ENCODE data around the gene RGS12.

Gene RGS12

GRCh38 chr4:3247399-3248177 lies 45.2 kb upstream of the RGS12 start:
- H3K4me2 ChIP-seq (ENCODE audit: low read depth, low read length, poor library complexity, severe bottlenecking), result no peak overlapping the region
- no peaks in the 10 kb centered on the region for H3K36me3 ChIP-seq (ENCODE audit: low read length)
- no peaks in the 10 kb centered on the region for H3F3A ChIP-seq (ENCODE audit: insufficient read depth)
- H3K9ac ChIP-seq (ENCODE audit: low read length), result no peak overlapping the region
- H4K20me1 ChIP-seq (ENCODE audit: low read depth, low read length), result no peaks in the 10 kb centered on the region
- H3K9me2 ChIP-seq (replicated peaks; ENCODE audit: insufficient read depth, low read length), result no peaks in the 10 kb centered on the region
- H3K4me3 ChIP-seq (ENCODE audit: insufficient read depth, low read length, poor library complexity, severe bottlenecking), result no peak overlapping the region
- TF ChIP-seq EZH2phosphoT487 (conservative IDR thresholded peaks at IDR 0.05; ENCODE audit: low read length) (no peak), CTCF (IDR thresholded peaks at IDR 0.05; ENCODE audit: insufficient read depth, low read length, poor library complexity, severe bottlenecking) (no peak)
- no peak overlapping the region for H3K27ac ChIP-seq (ENCODE audit: low read depth, low read length)
- H3K9me3 ChIP-seq (ENCODE audit: insufficient read depth, low read length), result no peaks in the 10 kb centered on the region
- no peak overlapping the region for H2AFZ ChIP-seq (ENCODE audit: low read depth, low read length, severe bottlenecking)
- no peaks in the 10 kb centered on the region for H3K79me2 ChIP-seq (ENCODE audit: insufficient read depth, low read length)
- no peaks in the 10 kb centered on the region for H3K27me3 ChIP-seq (ENCODE audit: low read length)

- no peaks in the 10 kb centered on the region for H3K36me3 ChIP-seq (ENCODE audit: low read length)
- H4K20me1 ChIP-seq (ENCODE audit: low read depth, low read length), result no peaks in the 10 kb centered on the region
- H3K4me2 ChIP-seq (ENCODE audit: low read depth, low read length, poor library complexity, severe bottlenecking), result no peak overlapping the region
- no peak overlapping the region for H3K27ac ChIP-seq (ENCODE audit: low read depth, low read length)
- no peaks in the 10 kb centered on the region for H3K9me2 ChIP-seq (replicated peaks; ENCODE audit: insufficient read depth, low read length)
- no peak overlapping the region for H2AFZ ChIP-seq (ENCODE audit: low read depth, low read length, severe bottlenecking)
- H3K9ac ChIP-seq (ENCODE audit: low read length), result no peak overlapping the region
- H3K79me2 ChIP-seq (ENCODE audit: insufficient read depth, low read length), result no peaks in the 10 kb centered on the region
- no peak overlapping the region for H3K4me3 ChIP-seq (ENCODE audit: insufficient read depth, low read length, poor library complexity, severe bottlenecking)
- TF ChIP-seq EZH2phosphoT487 (conservative IDR thresholded peaks at IDR 0.05; ENCODE audit: low read length) (no peak), CTCF (IDR thresholded peaks at IDR 0.05; ENCODE audit: insufficient read depth, low read length, poor library complexity, severe bottlenecking) (no peak)
- H3K9me3 ChIP-seq (ENCODE audit: insufficient read depth, low read length), result no peaks in the 10 kb centered on the region
- H3F3A ChIP-seq (ENCODE audit: insufficient read depth), result no peaks in the 10 kb centered on the region
- H3K27me3 ChIP-seq (ENCODE audit: low read length), result no peaks in the 10 kb centered on the region
These were observed 44.7 kb upstream of the RGS12 start for GRCh38 chr4:3248178-3248480.

GRCh38 chr4:3248811-3249661 lies 43.8 kb upstream of the RGS12 start, which contains the start of gene MSANTD1:
MSANTD1 (plus strand) TSS chr4:3249159; CDS start chr4:3249223, 64 bp downstream.
- Histone ChIP-seq H3K27ac (ENCODE audit: low read depth, low read length) (no peak within 1 kb of the TSS), H3K4me2 (ENCODE audit: low read depth, low read length, poor library complexity, severe bottlenecking) (no peak within 1 kb of the TSS), H3K9ac (ENCODE audit: low read length) (no peak within 1 kb of the TSS), H3K27me3 (ENCODE audit: low read length) (no peaks in the 10 kb centered on the region), H3K79me2 (ENCODE audit: insufficient read depth, low read length) (no peaks in the 10 kb centered on the region), H3F3A (ENCODE audit: insufficient read depth) (no peaks in the 10 kb centered on the region), H3K9me3 (ENCODE audit: insufficient read depth, low read length) (no peaks in the 10 kb centered on the region), H3K4me3 (ENCODE audit: insufficient read depth, low read length, poor library complexity, severe bottlenecking) (no peak within 1 kb of the TSS), H3K36me3 (ENCODE audit: low read length) (no peaks in the 10 kb centered on the region), H3K9me2 (replicated peaks; ENCODE audit: insufficient read depth, low read length) (no peaks in the 10 kb centered on the region), H2AFZ (ENCODE audit: low read depth, low read length, severe bottlenecking) (no peak within 1 kb of the TSS), H4K20me1 (ENCODE audit: low read depth, low read length) (no peaks in the 10 kb centered on the region)
- TF ChIP-seq EZH2phosphoT487 (conservative IDR thresholded peaks at IDR 0.05; ENCODE audit: low read length), result no peak
- TF ChIP-seq CTCF (IDR thresholded peaks at IDR 0.05; ENCODE audit: insufficient read depth, low read length, poor library complexity, severe bottlenecking), result no peak
